CD4-positive, alpha-beta T cell (primary cell): ENCODE results near the gene MPHOSPH9. TPM values are rescaled to one million over a fixed set of nuclear protein-coding genes. Genes with fewer than 3 reads are reported as not detected.

ENCODE experiments used
- ATAC-seq: fragments of 200-7000 bp; cut with Tn5 transposase; one replicate; pipeline ENCODE4 v1.10.0; 2022; ENCODE audit warnings: mild to moderate bottlenecking; ENCODE audit not compliant: poor library complexity
- CTCF ChIA-PET: fragments of 350-600 bp; sonication (Branson Sonifier 250); formaldehyde crosslinking; loops from one replicate; lab custom pipeline; 2021; ENCODE audit warnings: antibody characterized with exemption, inconsistent platforms; lab: Charles Lee
- POLR2A ChIA-PET: fragments of 350-600 bp; sonication (Branson Sonifier 250); formaldehyde crosslinking; loops from one replicate; lab custom pipeline; 2021; ENCODE audit warnings: antibody characterized with exemption, inconsistent platforms; lab: Charles Lee
- DNase-seq, 14 experiments: peaks; one replicate each; pipeline ENCODE4 v3.0.0-alpha.2; 2013 to 2020; ENCODE audit warnings: mixed read lengths in 2 of 14
- H3K27ac ChIP-seq, 2 donors: one replicate each; pipeline versions ENCODE4 v1.5.1 to v1.7.0; 2013; ENCODE audit warnings: low read length in 2 of 2, low read depth in 1 of 2, mild to moderate bottlenecking in 1 of 2
- H3K27me3 ChIP-seq, 2 experiments: 1 replicate in 1 of 2; 2 replicates in 1 of 2; pipeline versions ENCODE4 v1.6.1 to v1.7.0; 2013; ENCODE audit warnings: low read length in 2 of 2, control low read depth in 1 of 2, mild to moderate bottlenecking in 1 of 2, moderate library complexity in 1 of 2; ENCODE audit not compliant: insufficient read depth in 2 of 2, control insufficient read depth in 1 of 2
- H3K36me3 ChIP-seq: one replicate; pipeline ENCODE4 v1.6.1; 2013; ENCODE audit warnings: low read length, control low read depth; ENCODE audit not compliant: insufficient read depth
- H3K4me1 ChIP-seq: one replicate; pipeline ENCODE4 v1.6.1; 2013; ENCODE audit warnings: low read length, control low read depth; ENCODE audit not compliant: insufficient read depth
- H3K4me3 ChIP-seq: one replicate; pipeline ENCODE4 v1.5.1; 2013; ENCODE audit warnings: mild to moderate bottlenecking, low read length, moderate library complexity
- H3K9me3 ChIP-seq, 2 experiments: 1 replicate in 1 of 2; 2 replicates in 1 of 2; pipeline versions ENCODE4 v1.6.1 to v1.7.0; 2013; ENCODE audit warnings: low read length in 2 of 2, mild to moderate bottlenecking in 2 of 2, control low read depth in 1 of 2, moderate library complexity in 1 of 2; ENCODE audit not compliant: control insufficient read depth in 1 of 2, insufficient read depth in 1 of 2
- H3K27ac Mint-ChIP-seq: one replicate; pipeline ENCODE4 v1.8.0; 2020; ENCODE audit warnings: mixed read lengths
- H3K27me3 Mint-ChIP-seq: one replicate; pipeline ENCODE4 v1.8.0; 2021; ENCODE audit warnings: mixed read lengths
- H3K36me3 Mint-ChIP-seq: one replicate; pipeline ENCODE4 v1.8.0; 2021; ENCODE audit warnings: low read depth, mixed read lengths
- H3K4me1 Mint-ChIP-seq: one replicate; pipeline ENCODE4 v1.8.0; 2021; ENCODE audit warnings: low read depth, mixed read lengths
- H3K4me3 Mint-ChIP-seq: one replicate; pipeline ENCODE4 v1.8.0; 2020; ENCODE audit warnings: mild to moderate bottlenecking, mixed read lengths
- H3K9me3 Mint-ChIP-seq: one replicate; pipeline ENCODE4 v1.8.0; 2020; ENCODE audit warnings: mixed read lengths
- CTCF ChIP-seq: fragments of 200-600 bp; IDR thresholded peaks from one replicate; pipeline ENCODE4 v1.8.0; 2022; ENCODE audit warnings: antibody characterized with exemption, mild to moderate bottlenecking
- intact Hi-C, 2 experiments: fragments of 100-400 bp; cut with DNase I in 1 of 2; cut with micrococcal nuclease in 1 of 2; formaldehyde crosslinking; loops; one replicate each; pipeline versions ENCODE4 v1.15.1 to v1.9.0; 2023 to 2025; cut with DNase I, micrococcal nuclease
- total RNA-seq, 174 experiments: library from RNA in 2 of 174; stranded (reverse) in 2 of 174; gene quantifications; one replicate each; pipeline ENCODE4 v1.2.3 and lab custom pipeline; 2021 to 2026

The MPHOSPH9 gene
- total RNA-seq, 2 experiments from 2014 or later = 80.9 to 84.5 TPM

DNA sequence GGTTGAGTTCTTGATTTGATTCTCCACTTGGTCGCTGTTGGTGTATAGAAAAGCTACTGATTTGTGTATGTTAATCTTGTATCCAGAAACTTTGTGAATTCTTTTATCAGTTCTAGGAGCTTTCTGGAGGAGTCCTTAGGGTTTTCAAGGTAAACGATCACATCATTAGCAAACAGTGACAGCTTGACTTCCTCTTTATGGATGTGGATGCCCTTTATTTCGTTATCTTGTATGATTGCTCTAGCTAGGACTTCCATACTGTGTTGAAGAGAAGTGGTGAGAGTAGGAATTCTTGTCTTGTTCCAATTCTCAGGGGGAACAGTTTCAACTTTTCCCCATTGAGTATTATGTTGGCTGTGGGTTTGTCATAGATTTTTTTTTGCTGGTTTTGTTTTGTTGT lies 12.7 kb upstream of the MPHOSPH9 start:
- POLR2A ChIA-PET = interaction anchor here (0.7 to 1.1 kb wide), 2 partner anchors 13 to 23 kb away, joined by 3 to 4 read pairs; partner anchors contain the start of gene MPHOSPH9
- Histone ChIP-seq H3K4me1 (peaks cover 39% of the 10 kb centered on the region), H3K36me3 (peaks cover 14% of the 10 kb centered on the region), H3K27me3 (no peaks in the 10 kb centered on the region), H3K4me3 (no peak overlapping the region), H3K9me3 (no peaks in the 10 kb centered on the region), H3K27ac (no peak overlapping the region)
- ATAC-seq (no peak), DNase-seq (no peak)
- Mint-ChIP-seq H3K4me3 (peak overlapping the region; percentile 37), H3K27me3 (no peaks in the 10 kb centered on the region), H3K4me1 (peaks cover 73% of the 10 kb centered on the region), H3K9me3 (no peaks in the 10 kb centered on the region), H3K27ac (peak overlapping the region; percentile 70), H3K36me3 (peaks cover 58% of the 10 kb centered on the region)
- CTCF ChIA-PET = no interaction called here
- no peak for TF ChIP-seq CTCF
- intact Hi-C loops = no loop called here

DNA sequence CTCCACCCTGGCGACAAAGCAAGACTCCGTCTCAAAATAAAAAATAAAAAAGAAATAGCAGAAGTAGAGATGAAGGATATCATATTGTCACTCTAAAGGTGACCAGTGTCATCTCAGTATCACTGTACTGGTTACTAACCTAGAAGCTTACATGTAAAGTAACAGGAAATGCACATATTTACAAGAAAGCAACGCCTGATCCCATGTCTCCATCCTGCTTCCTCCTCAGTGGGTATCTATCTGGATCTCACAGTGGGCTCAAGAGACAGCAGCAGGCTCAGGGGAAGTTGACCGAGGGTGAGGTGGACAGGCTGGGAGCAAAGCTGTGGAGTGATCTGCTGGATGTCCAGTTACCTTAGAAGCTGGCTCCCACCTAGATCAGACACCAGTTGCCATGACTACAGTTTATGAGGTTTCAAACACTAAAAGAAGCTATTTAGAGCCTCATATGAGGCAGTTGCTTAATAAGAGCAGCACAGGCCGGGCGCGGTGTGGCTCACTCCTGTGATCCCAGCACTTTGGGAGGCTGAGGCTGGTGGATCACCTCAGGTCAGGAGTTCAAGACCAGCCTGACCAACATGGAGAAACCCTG lies 10.8 kb upstream of the MPHOSPH9 start:
- POLR2A ChIA-PET = interaction anchor here (0.6 to 4.7 kb wide), 4 partner anchors 11 to 47 kb away, joined by 3 to 65 read pairs (median 3); partner anchors contain the start of genes MPHOSPH9 and MTRFR
- H3K9me3 Mint-ChIP-seq = no peaks in the 10 kb centered on the region
- ATAC-seq = no peak

More for the DNA sequence above, 10.8 kb upstream of the MPHOSPH9 start:
- TF ChIP-seq CTCF = no peak
- no peaks in the 10 kb centered on the region for H3K27me3 ChIP-seq
- no peak for DNase-seq
- no peak overlapping the region for H3K27ac ChIP-seq
- CTCF ChIA-PET = interaction anchor here (0.6 to 1.0 kb wide), 2 partner anchors 11 to 71 kb away, joined by 3 to 4 read pairs; partner anchors contain the start of genes MPHOSPH9 and MTRFR
- Mint-ChIP-seq H3K27ac (peak overlapping the region; percentile 79), H3K36me3 (peaks cover 53% of the 10 kb centered on the region), H3K27me3 (no peaks in the 10 kb centered on the region), H3K4me1 (peaks cover 67% of the 10 kb centered on the region), H3K4me3 (no peak overlapping the region)
- H3K36me3 ChIP-seq = peaks cover 8% of the 10 kb centered on the region
- no peaks in the 10 kb centered on the region for H3K9me3 ChIP-seq
- peaks cover 29% of the 10 kb centered on the region for H3K4me1 ChIP-seq
- intact Hi-C loops = no loop called here
- no peak overlapping the region for H3K4me3 ChIP-seq
